ENCODE results near the gene NT5C3B. TPM values are rescaled to one million over a fixed set of nuclear protein-coding genes. Genes with fewer than 3 reads are reported as not detected.
A peak's percentile ranks its signal among the peaks of the same experiment; 100 is the strongest.
"Not testable (repeated sequence)": the region's sequence is repeated elsewhere in the genome, so short reads cannot be mapped to it uniquely, and the experiment has no call there.

The NT5C3B gene
- total RNA-seq (ENCODE audit: unreplicated experiment), result 165 TPM
- long read RNA-seq, transcript NT5C3B-203 (9 exons, 975 nt), result minor isoform, 10 of 199 reads
- long read RNA-seq, transcript NT5C3B-216 (8 exons, 1,534 nt), result major isoform, 126 of 199 reads
- long read RNA-seq, partial matches to known transcripts, result 5 of 199 reads
- long read RNA-seq, other reads (novel, unspliced or antisense), result 50 of 199 reads

DNA sequence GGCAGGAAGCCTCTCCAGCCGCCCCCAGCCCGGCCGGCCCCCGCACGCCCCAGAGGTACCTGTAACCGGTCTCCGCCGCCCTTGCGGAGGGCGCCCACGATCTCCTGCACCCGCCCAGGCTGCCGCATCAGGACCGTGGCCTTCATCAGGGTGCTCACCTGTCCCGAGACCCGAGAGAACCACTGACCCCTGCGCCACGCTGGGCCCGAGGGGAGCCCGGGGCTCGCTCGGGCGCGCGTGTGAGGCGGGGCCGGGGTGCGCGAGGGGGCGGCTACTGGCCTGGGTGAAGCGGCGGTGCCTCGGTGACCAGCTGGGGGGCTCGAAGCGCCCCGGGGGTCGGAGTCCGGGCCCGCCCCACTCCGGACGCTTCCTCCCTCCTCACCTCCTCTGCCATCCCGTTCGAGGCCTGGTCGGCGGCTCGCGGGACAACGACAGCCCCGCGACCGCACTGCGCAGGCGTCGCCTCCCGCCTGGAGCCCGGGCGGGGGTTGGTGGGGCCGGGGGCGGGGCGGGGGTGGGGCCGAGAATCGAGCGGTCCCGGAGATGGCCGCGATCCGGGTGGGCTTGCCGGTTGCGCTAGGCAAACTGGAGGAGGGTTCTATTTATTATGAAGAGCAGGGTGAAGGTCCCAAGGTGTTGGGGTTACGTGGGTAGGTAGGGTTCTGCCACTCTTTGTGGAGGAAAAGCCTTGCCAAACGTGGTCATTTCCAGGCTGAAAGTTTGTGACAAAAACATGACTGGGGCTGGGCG, at the start of gene NT5C3B:
TSS of gene NT5C3B (minus strand) at position 433 of the 750 bp plus-strand sequence. CDS start at position 394, 39 bp downstream.
- Mint-ChIP-seq H3K4me3 (ENCODE audit: unreplicated experiment) (peak within 1 kb of the TSS; percentile 85), H3K27ac (ENCODE audit: unreplicated experiment) (peak within 1 kb of the TSS; percentile 30), H3K4me1 (ENCODE audit: low read depth, unreplicated experiment) (peaks cover 6% of the 10 kb centered on the region), H3K36me3 (ENCODE audit: unreplicated experiment) (no peaks in the 10 kb centered on the region), H3K27me3 (ENCODE audit: unreplicated experiment) (no peaks in the 10 kb centered on the region), H3K9me3 (ENCODE audit: unreplicated experiment) (peaks cover 3% of the 10 kb centered on the region)
- TF ChIP-seq, protein P1, sequence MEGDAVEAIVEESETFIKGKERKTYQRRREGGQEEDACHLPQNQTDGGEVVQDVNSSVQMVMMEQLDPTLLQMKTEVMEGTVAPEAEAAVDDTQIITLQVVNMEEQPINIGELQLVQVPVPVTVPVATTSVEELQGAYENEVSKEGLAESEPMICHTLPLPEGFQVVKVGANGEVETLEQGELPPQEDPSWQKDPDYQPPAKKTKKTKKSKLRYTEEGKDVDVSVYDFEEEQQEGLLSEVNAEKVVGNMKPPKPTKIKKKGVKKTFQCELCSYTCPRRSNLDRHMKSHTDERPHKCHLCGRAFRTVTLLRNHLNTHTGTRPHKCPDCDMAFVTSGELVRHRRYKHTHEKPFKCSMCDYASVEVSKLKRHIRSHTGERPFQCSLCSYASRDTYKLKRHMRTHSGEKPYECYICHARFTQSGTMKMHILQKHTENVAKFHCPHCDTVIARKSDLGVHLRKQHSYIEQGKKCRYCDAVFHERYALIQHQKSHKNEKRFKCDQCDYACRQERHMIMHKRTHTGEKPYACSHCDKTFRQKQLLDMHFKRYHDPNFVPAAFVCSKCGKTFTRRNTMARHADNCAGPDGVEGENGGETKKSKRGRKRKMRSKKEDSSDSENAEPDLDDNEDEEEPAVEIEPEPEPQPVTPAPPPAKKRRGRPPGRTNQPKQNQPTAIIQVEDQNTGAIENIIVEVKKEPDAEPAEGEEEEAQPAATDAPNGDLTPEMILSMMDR (IDR thresholded peaks at IDR 0.05; ENCODE audit: partially characterized antibody, unreplicated experiment), result no peak
- DNase-seq, result peak; percentile 77

DNA sequence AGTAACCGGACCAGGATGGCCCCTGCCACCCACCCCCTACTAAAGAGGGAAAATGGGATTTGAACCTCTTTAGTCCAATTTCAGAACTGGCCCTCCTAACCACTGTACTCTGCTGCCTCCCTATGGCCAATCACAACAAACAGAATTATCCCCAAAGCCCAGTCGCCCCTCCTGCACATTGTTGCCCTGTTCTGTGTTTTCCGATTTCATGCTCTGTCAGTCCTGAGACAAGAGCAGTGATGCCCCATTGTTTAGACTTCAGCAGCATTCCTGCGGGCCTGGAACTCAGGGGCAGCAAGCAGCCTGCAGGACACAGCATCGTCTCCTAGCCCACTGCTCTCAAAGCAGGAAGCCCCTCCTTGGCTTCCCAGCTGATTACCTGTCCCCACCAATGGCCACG, 49.7 kb upstream of the NT5C3B start:
- H3K27me3 Mint-ChIP-seq (ENCODE audit: unreplicated experiment), result peaks cover 7% of the 10 kb centered on the region
- H3K27ac Mint-ChIP-seq (ENCODE audit: unreplicated experiment), result no peak overlapping the region
- DNase-seq, result no peak
- TF ChIP-seq, protein P1 (IDR thresholded peaks at IDR 0.05; ENCODE audit: partially characterized antibody, unreplicated experiment), result no peak
- peaks cover 3% of the 10 kb centered on the region for H3K4me1 Mint-ChIP-seq (ENCODE audit: low read depth, unreplicated experiment)
- H3K9me3 Mint-ChIP-seq (ENCODE audit: unreplicated experiment), result peaks cover 5% of the 10 kb centered on the region
- H3K36me3 Mint-ChIP-seq (ENCODE audit: unreplicated experiment), result no peaks in the 10 kb centered on the region
- no peak overlapping the region for H3K4me3 Mint-ChIP-seq (ENCODE audit: unreplicated experiment)

DNA sequence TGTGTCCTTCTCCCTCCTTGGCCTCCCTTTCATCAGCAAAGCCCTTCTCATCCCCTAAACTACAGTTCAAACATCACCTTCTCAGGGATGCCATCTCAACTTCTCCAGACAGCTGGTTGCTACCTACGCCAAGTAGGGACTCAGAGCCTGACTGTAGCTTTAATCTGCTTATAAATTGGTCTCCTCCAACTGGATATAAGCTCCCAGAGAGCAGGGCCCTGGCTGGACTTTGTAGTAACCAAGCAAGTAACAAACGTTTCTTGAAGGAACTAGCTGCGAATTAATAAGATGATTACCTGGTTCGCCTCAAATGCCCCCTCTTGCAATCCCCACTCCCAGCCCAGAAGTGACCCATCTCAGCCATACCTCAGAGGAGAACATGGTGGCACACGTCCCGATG, 46.7 kb upstream of the NT5C3B start:
- Mint-ChIP-seq H3K27ac (ENCODE audit: unreplicated experiment) (no peak overlapping the region), H3K27me3 (ENCODE audit: unreplicated experiment) (peaks cover 9% of the 10 kb centered on the region), H3K9me3 (ENCODE audit: unreplicated experiment) (peaks cover 8% of the 10 kb centered on the region), H3K4me3 (ENCODE audit: unreplicated experiment) (no peak overlapping the region), H3K36me3 (ENCODE audit: unreplicated experiment) (peaks cover 3% of the 10 kb centered on the region), H3K4me1 (ENCODE audit: low read depth, unreplicated experiment) (peaks cover 5% of the 10 kb centered on the region)
- TF ChIP-seq, protein P1 (IDR thresholded peaks at IDR 0.05; ENCODE audit: partially characterized antibody, unreplicated experiment), result no peak
- no peak for DNase-seq

DNA sequence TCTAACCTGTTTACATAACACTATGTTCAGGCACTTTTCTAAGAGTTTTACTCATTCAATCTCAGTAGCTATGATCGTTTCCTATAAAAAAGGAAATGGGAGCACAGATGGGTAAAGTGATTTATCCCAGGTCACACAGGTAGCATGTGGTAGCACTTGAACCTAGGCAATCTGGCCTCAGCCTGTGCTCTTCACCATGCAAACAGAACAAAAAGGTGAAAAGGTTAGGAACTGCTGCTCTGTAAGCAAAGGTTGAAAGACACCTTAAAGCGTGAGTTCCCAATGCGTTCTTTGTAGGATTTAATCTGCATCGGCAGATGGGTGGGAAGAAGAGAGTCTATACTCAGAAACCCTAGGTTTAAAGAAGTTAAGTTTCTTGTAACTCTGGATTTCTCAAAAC, 44.1 kb upstream of the NT5C3B start:
- H3K27ac Mint-ChIP-seq (ENCODE audit: unreplicated experiment), result no peak overlapping the region
- TF ChIP-seq, protein P1 (IDR thresholded peaks at IDR 0.05; ENCODE audit: partially characterized antibody, unreplicated experiment), result no peak
- peaks cover 2% of the 10 kb centered on the region for H3K4me1 Mint-ChIP-seq (ENCODE audit: low read depth, unreplicated experiment)
- peaks cover 8% of the 10 kb centered on the region for H3K9me3 Mint-ChIP-seq (ENCODE audit: unreplicated experiment)
- DNase-seq, result no peak
- H3K36me3 Mint-ChIP-seq (ENCODE audit: unreplicated experiment), result peaks cover 8% of the 10 kb centered on the region
- H3K27me3 Mint-ChIP-seq (ENCODE audit: unreplicated experiment), result peaks cover 9% of the 10 kb centered on the region
- H3K4me3 Mint-ChIP-seq (ENCODE audit: unreplicated experiment), result no peak overlapping the region

DNA sequence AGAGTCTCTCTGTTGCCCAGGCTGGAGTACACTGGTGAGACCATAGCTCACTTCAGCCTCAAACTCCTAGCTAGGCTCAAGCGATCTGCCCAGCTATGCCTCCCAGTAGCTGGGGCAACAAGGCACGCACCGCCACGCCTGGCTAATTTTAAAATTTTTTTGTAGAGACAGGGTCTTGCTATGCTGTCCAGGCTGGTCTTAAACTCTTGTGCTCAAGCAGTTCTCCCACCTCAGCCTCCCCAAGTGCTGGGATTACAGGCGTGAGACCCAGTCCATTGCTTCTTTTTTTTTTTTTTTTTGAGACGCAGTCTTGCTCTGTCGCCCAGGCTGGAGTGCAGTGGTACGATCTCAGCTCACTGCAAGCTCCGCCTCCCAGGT, 38.2 kb upstream of the NT5C3B start:
- H3K27me3 Mint-ChIP-seq (ENCODE audit: unreplicated experiment), result peaks cover 12% of the 10 kb centered on the region
- not testable (repeated sequence) for H3K27ac Mint-ChIP-seq (ENCODE audit: unreplicated experiment); H3K9me3 Mint-ChIP-seq (ENCODE audit: unreplicated experiment); DNase-seq; H3K4me3 Mint-ChIP-seq (ENCODE audit: unreplicated experiment); H3K36me3 Mint-ChIP-seq (ENCODE audit: unreplicated experiment); H3K4me1 Mint-ChIP-seq (ENCODE audit: low read depth, unreplicated experiment)

Data from glutamatergic neuron (in vitro differentiated cells).